ENCODE data around the gene G2E3.
A peak's percentile ranks its signal among the peaks of the same experiment; 100 is the strongest.
"Not testable (repeated sequence)": the region's sequence is repeated elsewhere in the genome, so short reads cannot be mapped to it uniquely, and the experiment has no call there.

G2E3 gene

GRCh38 chr14:30558675-30559555, at the start of gene G2E3:
Gene G2E3 (plus strand): TSS chr14:30559158. CDS start chr14:30581080, 21,922 bp downstream.
- peak; percentile 91 for DNase-seq

- DNase-seq, result no peak
These were observed 41.2 kb upstream of the G2E3 start for GRCh38 chr14:30517737-30518136.

DNA sequence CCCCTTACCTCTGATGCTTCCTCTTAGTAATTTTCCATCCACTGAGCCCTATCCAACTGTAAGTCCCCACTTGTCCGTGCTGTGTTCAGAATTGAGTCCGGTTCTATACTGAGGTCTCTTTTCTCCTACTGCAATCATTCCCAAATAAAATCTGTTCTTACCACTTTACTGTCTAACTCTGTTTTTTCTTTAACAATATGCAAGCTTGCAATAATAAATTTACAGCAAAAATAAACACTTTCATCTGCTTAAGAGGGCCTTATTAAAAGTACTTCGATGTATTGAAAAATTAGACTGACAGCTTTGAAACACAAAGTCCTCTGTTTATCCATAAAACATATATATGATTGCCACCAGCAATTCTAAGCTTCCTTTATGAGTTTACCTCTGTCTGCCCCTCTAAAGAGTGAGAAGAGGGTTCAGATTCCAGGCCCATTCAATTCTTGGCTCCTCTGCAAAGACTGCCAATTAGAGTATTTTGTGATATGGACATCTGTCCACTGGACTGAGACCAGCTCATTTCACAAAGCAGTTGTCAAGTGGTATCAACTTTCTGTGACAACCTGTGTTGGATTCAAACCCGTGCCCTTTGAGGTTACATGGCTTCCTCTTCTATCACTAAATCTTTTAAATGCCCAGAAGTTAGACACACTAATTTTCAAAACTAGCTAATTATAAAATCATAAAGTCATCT, 39.9 kb upstream of the G2E3 start:
- DNase-seq, result no peak

DNA sequence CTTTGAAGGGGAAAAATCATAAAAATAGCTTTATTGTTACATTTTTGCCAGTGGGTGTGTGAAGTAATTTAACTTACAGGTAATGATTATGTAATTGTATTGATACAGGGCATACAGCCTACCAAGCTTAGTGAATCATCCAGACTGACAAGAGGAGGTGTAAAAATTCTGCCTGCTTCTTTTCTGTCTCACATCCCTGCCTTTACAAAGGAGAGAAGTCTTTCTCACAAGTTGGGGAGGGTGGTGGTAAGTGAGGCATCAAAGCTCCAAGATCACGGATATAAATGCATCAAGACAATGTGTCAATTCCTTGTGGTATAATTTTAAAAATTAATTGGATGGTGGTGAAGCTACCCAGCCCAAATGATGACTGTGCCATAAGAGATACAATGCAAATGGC, 39.0 kb upstream of the G2E3 start:
- no peak for DNase-seq

- no peak for DNase-seq
These were observed 38.4 kb upstream of the G2E3 start for GRCh38 chr14:30520536-30520935.

GRCh38 chr14:30521899-30522736, 36.8 kb upstream of the G2E3 start:
- peak; percentile 74 for DNase-seq

DNA sequence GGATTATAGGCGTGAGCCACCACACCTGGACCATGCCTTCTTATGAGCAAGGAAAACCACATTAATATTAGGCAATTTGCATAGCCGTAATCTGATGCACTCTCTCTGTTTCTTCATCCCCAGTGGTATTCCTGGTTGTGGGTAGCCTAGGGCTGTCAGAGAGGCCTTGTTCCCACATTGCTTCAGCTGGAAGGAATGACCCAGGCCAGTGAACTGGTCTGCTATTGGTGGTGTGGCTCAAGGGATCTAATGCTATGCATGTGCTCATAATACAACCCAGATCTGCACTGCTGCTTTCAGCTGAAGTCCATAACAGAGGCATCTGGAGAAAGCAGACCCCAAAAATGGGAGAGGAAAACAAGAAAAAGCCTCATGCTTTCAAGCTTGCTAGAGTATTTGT, 33.1 kb upstream of the G2E3 start:
- DNase-seq, result no peak

DNA sequence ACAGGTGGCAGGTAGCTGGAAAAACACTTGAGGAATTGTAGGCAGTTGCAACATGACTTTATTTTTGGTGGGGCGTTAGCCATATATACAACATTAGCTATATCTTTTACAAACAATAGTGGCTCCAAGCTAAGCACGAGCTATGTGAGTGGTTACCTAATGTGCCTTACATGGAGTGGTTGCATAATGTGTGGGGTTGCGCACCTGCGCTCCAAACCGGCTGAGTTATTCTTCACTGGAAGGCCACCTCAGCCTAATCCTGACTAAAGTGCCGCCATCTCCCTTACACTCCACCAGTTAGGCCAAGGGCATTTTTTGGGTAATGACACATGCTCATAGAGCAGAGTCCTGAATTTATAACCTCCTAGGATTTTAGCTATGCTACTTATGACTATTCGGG, 31.8 kb upstream of the G2E3 start:
- no peak for DNase-seq

DNA sequence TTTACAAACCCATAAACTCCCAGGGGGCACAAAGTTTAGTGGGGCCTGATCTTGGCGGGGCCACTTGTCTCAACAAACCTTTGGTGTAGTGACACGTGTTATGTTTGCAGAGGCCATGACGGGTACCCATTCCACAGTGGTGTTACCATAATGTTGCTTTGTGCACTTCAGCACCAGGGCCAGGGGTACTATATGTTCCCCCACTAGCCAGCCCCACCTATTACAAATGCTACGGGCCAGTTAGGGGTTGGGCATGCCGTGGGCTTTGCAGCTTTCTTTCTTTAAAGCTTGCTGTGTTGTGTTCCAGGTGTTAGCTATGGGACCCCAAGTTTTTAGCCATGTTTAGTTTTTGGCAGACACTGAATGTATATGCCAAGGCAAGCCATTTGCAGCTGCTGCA, 30.8 kb upstream of the G2E3 start:
- DNase-seq, result no peak

- no peak for DNase-seq
These were observed 29.9 kb upstream of the G2E3 start for GRCh38 chr14:30528778-30529642.

DNA sequence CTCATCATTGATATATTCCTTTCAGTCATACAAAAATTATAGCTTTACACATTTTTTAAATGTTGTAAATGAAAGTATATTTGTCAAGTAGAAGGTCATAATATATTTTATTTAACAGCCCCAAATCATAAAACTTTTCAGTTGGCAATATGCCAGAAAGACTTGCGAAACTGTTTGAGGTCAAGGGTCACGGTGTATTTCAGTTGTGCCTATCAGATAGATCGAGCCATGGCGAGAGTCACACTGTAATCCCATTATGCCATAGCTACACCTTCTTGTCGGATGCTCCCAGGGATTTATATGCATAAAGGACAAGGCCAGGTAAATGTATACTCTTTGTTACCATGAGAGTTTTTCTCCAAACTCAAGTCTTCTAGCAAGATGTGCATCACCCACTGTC, 26.7 kb upstream of the G2E3 start:
- peak; percentile 37 for DNase-seq

DNA sequence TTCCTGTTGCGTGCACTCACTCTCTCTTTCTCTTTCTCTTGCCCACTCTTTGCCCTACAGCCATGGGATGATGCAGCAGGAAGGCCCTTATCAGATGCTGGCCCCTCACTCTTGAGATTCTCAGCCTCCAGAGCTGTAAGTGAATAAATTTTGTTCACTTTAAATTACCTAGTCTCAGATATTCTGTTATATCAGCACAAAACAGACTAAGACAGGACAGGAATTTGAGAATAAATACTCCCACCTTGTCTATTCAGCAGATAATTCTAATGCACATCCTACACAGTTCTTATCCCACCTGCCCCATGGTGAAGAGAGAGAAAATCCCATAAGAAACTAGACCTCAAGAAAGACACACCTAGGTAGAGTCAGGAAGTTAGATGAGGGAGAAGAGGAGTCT, 25.8 kb upstream of the G2E3 start:
- DNase-seq, result no peak

- no peak for DNase-seq
These were observed 17.6 kb upstream of the G2E3 start for GRCh38 chr14:30541318-30541717.

DNA sequence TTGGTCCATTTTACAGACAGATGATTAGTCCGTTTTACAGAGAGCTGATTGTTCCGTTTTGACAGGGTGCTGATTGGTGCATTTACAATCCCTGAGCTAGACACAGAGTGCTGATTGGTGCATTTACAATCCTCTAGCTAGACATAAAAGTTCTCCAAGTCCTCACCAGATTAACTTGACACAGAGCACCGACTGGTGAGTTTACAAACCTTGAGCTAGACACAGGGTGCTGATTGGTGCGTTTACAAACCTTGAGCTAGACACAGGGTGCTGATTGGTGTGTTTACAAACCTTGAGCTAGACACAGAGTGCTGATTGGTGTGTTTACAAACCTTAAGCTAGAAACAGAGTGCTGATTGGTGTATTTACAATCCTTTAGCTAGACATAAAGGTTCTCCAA, 12.2 kb upstream of the G2E3 start:
- DNase-seq, result not testable (repeated sequence)

- DNase-seq, result no peak
These were observed 11.4 kb upstream of the G2E3 start for GRCh38 chr14:30547388-30548048.

DNA sequence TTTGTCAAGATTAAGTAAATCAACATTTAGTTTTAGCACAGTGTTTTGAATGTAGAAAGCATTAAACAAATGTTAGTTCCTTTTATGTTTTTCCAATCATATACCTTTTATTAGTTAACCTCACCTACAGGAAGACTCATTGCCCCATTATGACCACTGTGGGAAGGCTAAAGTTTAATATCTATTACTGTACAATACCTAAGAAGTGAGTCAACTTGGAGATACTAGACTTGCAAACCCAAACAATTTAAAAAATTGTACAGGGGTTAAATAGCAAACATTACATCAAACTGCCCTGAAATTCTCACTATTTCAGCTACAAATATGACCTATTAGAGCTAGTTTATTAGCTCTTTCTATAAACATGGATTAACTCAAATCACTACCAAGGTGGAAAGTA, 8.6 kb upstream of the G2E3 start:
- DNase-seq, result no peak

DNA sequence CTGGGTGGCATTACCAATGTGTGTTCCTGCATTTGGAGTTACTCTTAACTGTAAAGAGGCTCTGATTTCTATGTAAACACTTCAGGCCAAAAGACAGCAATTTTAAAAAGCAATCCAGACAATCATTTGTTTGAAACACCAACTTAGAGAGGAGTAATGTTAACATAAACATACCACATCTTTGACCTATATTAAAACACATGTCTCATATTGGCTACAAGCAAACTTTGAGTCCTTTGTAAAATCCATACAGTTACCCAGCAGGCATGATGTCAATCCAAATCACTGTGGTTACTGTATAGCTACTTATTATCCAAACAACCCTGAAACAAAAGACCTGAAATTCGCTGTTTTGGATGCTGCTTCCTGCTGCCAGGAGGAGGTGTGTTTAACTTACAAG, 7.5 kb upstream of the G2E3 start:
- no peak for DNase-seq

DNA sequence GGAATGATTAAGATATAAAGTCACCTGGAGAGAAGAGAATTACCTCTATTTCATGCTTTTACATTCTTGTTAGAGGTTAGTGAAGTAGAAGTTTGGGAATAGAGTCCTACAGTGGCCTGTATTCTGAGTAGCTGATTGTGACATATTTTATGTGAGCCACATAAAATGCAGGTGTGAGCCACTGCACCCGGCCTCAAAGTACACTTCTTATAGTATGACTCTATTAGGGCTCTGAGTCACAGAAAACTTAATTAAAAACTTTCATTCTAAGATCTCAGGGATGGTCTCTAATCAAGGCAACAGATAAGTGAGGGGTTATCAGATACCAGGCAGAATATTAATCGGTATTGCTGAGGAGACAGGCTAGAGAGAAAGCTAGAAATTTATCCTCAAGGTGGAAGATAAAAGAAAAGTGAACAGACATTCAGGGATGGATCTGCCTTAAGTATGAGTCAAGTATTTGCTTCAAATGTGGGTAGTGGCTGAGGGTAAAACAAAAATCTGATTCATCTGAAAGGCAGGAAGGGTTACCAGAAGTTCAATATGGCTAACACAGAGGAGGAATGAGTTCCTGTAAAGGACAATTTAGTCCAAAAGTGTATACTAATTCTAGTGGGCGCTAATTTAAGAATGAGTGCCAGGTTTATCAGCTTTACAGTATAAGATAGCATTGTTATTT, 5.5 kb upstream of the G2E3 start:
- no peak for DNase-seq

- DNase-seq, result peak; percentile 50
These were observed 640 bp upstream of the G2E3 start for GRCh38 chr14:30558362-30558674.

DNA sequence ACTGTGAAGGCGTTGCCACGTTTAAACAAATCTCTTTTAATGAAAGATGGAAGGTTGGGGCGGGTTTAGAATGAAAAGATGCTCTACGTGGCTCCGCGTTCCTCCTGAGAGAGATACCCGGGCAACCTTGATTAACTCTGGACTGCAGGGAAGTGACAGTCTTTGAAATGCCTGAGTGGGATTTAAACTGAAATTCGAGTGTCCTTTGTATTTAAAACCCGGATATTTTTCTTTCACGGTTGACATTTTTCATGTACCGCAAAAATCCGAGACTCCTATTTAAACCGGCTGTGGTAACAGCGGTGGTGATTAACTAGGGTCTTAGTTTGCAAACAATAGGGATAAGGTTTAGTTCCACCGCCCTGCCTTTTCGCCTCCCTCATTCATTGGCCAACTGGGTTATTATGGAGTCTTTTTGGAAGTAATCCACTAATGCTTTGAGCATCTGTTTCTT, 707 bp downstream of the G2E3 start:
- DNase-seq, result peak; percentile 48

GRCh38 chr14:30560581-30560980, 1.6 kb downstream of the G2E3 start:
- DNase-seq, result no peak

All from OCI-M1 (cell line).